Activated T-helper 17 cell treated with anti-CD3 and anti-CD28 coated beads, Interleukin-2, amount 50 U/mL, for 72 hours (primary cell): ENCODE measurements around the gene MALRD1. TPM values are rescaled to one million over a fixed set of nuclear protein-coding genes. Genes with fewer than 3 reads are reported as not detected.

Source experiments
- ATAC-seq: fragments of 150-1000 bp; cut with Tn5 transposase; replicated peaks from 2 replicates; pipeline ENCODE4 v1.10.0; 2021; ENCODE audit warnings: mild to moderate bottlenecking, moderate library complexity
- H3K27ac Mint-ChIP-seq: one replicate; pipeline ENCODE4 v1.8.0; 2022; ENCODE audit warnings: mixed read lengths
- H3K27me3 Mint-ChIP-seq: one replicate; pipeline ENCODE4 v1.8.0; 2022; ENCODE audit warnings: mixed read lengths
- H3K36me3 Mint-ChIP-seq: one replicate; pipeline ENCODE4 v1.8.0; 2022; ENCODE audit warnings: low read depth, mild to moderate bottlenecking, mixed read lengths
- H3K4me1 Mint-ChIP-seq: one replicate; pipeline ENCODE4 v1.8.0; 2022; ENCODE audit warnings: mixed read lengths
- H3K4me3 Mint-ChIP-seq: one replicate; pipeline ENCODE4 v1.8.0; 2022; ENCODE audit warnings: mild to moderate bottlenecking, mixed read lengths
- H3K9me3 Mint-ChIP-seq: one replicate; pipeline ENCODE4 v1.8.0; 2022; ENCODE audit warnings: mixed read lengths
- total RNA-seq, 2 donors: library from RNA; stranded (reverse); gene quantifications; one replicate each; pipeline ENCODE4 v1.2.3, GENCODE V29; 2022

Gene MALRD1
- not detected for total RNA-seq

GRCh38 chr10:19048489-19048888 lies at the start of gene MALRD1:
MALRD1 (plus strand) TSS chr10:19048801; CDS start chr10:19048939, 138 bp downstream.
- H3K9me3 Mint-ChIP-seq: peaks cover 10% of the 10 kb centered on the region
- no peak for ATAC-seq
- H3K4me1 Mint-ChIP-seq: no peaks in the 10 kb centered on the region

GRCh38 chr10:19003341-19003740 lies 45.3 kb upstream of the MALRD1 start:
- Mint-ChIP-seq H3K4me3 (no peak overlapping the region), H3K4me1 (no peaks in the 10 kb centered on the region), H3K36me3 (no peaks in the 10 kb centered on the region), H3K9me3 (peaks cover 10% of the 10 kb centered on the region), H3K27ac (no peak overlapping the region), H3K27me3 (no peaks in the 10 kb centered on the region)
- ATAC-seq: no peak

More at GRCh38 chr10:19048489-19048888, at the start of gene MALRD1:
- no peaks in the 10 kb centered on the region for H3K36me3 Mint-ChIP-seq
- H3K27me3 Mint-ChIP-seq: no peaks in the 10 kb centered on the region
- no peak within 1 kb of the TSS for H3K4me3 Mint-ChIP-seq
- no peak within 1 kb of the TSS for H3K27ac Mint-ChIP-seq

- Mint-ChIP-seq H3K27me3 (no peaks in the 10 kb centered on the region), H3K36me3 (no peaks in the 10 kb centered on the region), H3K4me1 (no peaks in the 10 kb centered on the region), H3K27ac (no peak overlapping the region), H3K9me3 (peaks cover 10% of the 10 kb centered on the region), H3K4me3 (no peak overlapping the region)
- no peak for ATAC-seq
Observed at GRCh38 chr10:19012111-19012510, 36.5 kb upstream of the MALRD1 start.

GRCh38 chr10:19014034-19014433 lies 34.6 kb upstream of the MALRD1 start:
- Mint-ChIP-seq H3K27me3 (no peaks in the 10 kb centered on the region), H3K4me1 (no peaks in the 10 kb centered on the region), H3K9me3 (peaks cover 10% of the 10 kb centered on the region), H3K36me3 (no peaks in the 10 kb centered on the region), H3K4me3 (no peak overlapping the region), H3K27ac (no peak overlapping the region)
- ATAC-seq: no peak

GRCh38 chr10:19014498-19014897 lies 34.1 kb upstream of the MALRD1 start:
- H3K9me3 Mint-ChIP-seq: peaks cover 10% of the 10 kb centered on the region
- no peak for ATAC-seq
- no peaks in the 10 kb centered on the region for H3K27me3 Mint-ChIP-seq
- no peak overlapping the region for H3K4me3 Mint-ChIP-seq
- no peak overlapping the region for H3K27ac Mint-ChIP-seq
- no peaks in the 10 kb centered on the region for H3K4me1 Mint-ChIP-seq
- no peaks in the 10 kb centered on the region for H3K36me3 Mint-ChIP-seq

GRCh38 chr10:19017116-19017890 lies 31.3 kb upstream of the MALRD1 start:
- H3K36me3 Mint-ChIP-seq: no peaks in the 10 kb centered on the region
- no peak for ATAC-seq

GRCh38 chr10:19021162-19021561 lies 27.4 kb upstream of the MALRD1 start:
- peaks cover 10% of the 10 kb centered on the region for H3K9me3 Mint-ChIP-seq
- no peak overlapping the region for H3K4me3 Mint-ChIP-seq
- no peaks in the 10 kb centered on the region for H3K4me1 Mint-ChIP-seq
- no peaks in the 10 kb centered on the region for H3K27me3 Mint-ChIP-seq
- no peaks in the 10 kb centered on the region for H3K36me3 Mint-ChIP-seq
- ATAC-seq: no peak
- H3K27ac Mint-ChIP-seq: no peak overlapping the region

More at GRCh38 chr10:19017116-19017890, 31.3 kb upstream of the MALRD1 start:
- H3K4me3 Mint-ChIP-seq: no peak overlapping the region
- H3K9me3 Mint-ChIP-seq: peaks cover 11% of the 10 kb centered on the region
- H3K27ac Mint-ChIP-seq: no peak overlapping the region
- no peaks in the 10 kb centered on the region for H3K27me3 Mint-ChIP-seq
- H3K4me1 Mint-ChIP-seq: no peaks in the 10 kb centered on the region

- Mint-ChIP-seq H3K27ac (no peak overlapping the region), H3K4me3 (no peak overlapping the region), H3K4me1 (no peaks in the 10 kb centered on the region), H3K36me3 (no peaks in the 10 kb centered on the region), H3K27me3 (no peaks in the 10 kb centered on the region), H3K9me3 (peaks cover 9% of the 10 kb centered on the region)
- no peak for ATAC-seq
Observed at GRCh38 chr10:19024611-19025010, 24.0 kb upstream of the MALRD1 start.

- Mint-ChIP-seq H3K9me3 (no peaks in the 10 kb centered on the region), H3K27ac (no peak overlapping the region), H3K27me3 (no peaks in the 10 kb centered on the region), H3K36me3 (no peaks in the 10 kb centered on the region), H3K4me3 (no peak overlapping the region), H3K4me1 (no peaks in the 10 kb centered on the region)
- no peak for ATAC-seq
Observed at GRCh38 chr10:19031763-19032162, 16.8 kb upstream of the MALRD1 start.

GRCh38 chr10:19033741-19034140 lies 14.9 kb upstream of the MALRD1 start:
- no peaks in the 10 kb centered on the region for H3K36me3 Mint-ChIP-seq
- ATAC-seq: no peak
- H3K27ac Mint-ChIP-seq: no peak overlapping the region
- H3K4me1 Mint-ChIP-seq: no peaks in the 10 kb centered on the region
- no peak overlapping the region for H3K4me3 Mint-ChIP-seq
- no peaks in the 10 kb centered on the region for H3K27me3 Mint-ChIP-seq
- H3K9me3 Mint-ChIP-seq: no peaks in the 10 kb centered on the region

GRCh38 chr10:19041171-19041570 lies 7.4 kb upstream of the MALRD1 start:
- Mint-ChIP-seq H3K4me1 (no peaks in the 10 kb centered on the region), H3K27ac (no peak overlapping the region), H3K36me3 (no peaks in the 10 kb centered on the region), H3K4me3 (no peak overlapping the region), H3K27me3 (no peaks in the 10 kb centered on the region), H3K9me3 (no peaks in the 10 kb centered on the region)
- ATAC-seq: no peak

- no peak overlapping the region for H3K4me3 Mint-ChIP-seq
Observed at GRCh38 chr10:19043431-19043830, 5.2 kb upstream of the MALRD1 start.

GRCh38 chr10:19046679-19047078 lies 1.9 kb upstream of the MALRD1 start:
- Mint-ChIP-seq H3K27me3 (no peaks in the 10 kb centered on the region), H3K9me3 (peaks cover 4% of the 10 kb centered on the region), H3K4me1 (no peaks in the 10 kb centered on the region), H3K36me3 (no peaks in the 10 kb centered on the region), H3K27ac (no peak overlapping the region), H3K4me3 (no peak overlapping the region)
- no peak for ATAC-seq

More at GRCh38 chr10:19043431-19043830, 5.2 kb upstream of the MALRD1 start:
- H3K4me1 Mint-ChIP-seq: no peaks in the 10 kb centered on the region
- H3K27ac Mint-ChIP-seq: no peak overlapping the region
- no peaks in the 10 kb centered on the region for H3K36me3 Mint-ChIP-seq
- no peak for ATAC-seq
- no peaks in the 10 kb centered on the region for H3K27me3 Mint-ChIP-seq
- peaks cover 4% of the 10 kb centered on the region for H3K9me3 Mint-ChIP-seq

GRCh38 chr10:19048891-19049290 lies 290 bp downstream of the MALRD1 start:
- Mint-ChIP-seq H3K27ac (no peak overlapping the region), H3K9me3 (peaks cover 10% of the 10 kb centered on the region), H3K4me3 (no peak overlapping the region), H3K27me3 (no peaks in the 10 kb centered on the region), H3K4me1 (no peaks in the 10 kb centered on the region), H3K36me3 (no peaks in the 10 kb centered on the region)
- no peak for ATAC-seq

GRCh38 chr10:19049567-19049966 lies 966 bp downstream of the MALRD1 start:
- no peak for ATAC-seq
- no peak overlapping the region for H3K4me3 Mint-ChIP-seq
- peaks cover 10% of the 10 kb centered on the region for H3K9me3 Mint-ChIP-seq
- H3K4me1 Mint-ChIP-seq: no peaks in the 10 kb centered on the region
- no peaks in the 10 kb centered on the region for H3K27me3 Mint-ChIP-seq
- no peak overlapping the region for H3K27ac Mint-ChIP-seq
- H3K36me3 Mint-ChIP-seq: no peaks in the 10 kb centered on the region
